VCaP (cell line): ENCODE results near the gene RBM26.

Experiments
- H3K27ac ChIP-seq: fragments of 450-650 bp; 2 replicates; pipeline ENCODE4 v1.5.1; 2017
- CTCF ChIP-seq: fragments of 450-650 bp; conservative IDR thresholded peaks from 2 replicates; pipeline ENCODE4 v1.5.1; 2017; ENCODE audit warnings: mild to moderate bottlenecking, moderate library complexity

RBM26 gene

GRCh38 chr13:79434556-79434955 is 28.5 kb upstream of the RBM26 start:
- no peak overlapping the region for H3K27ac ChIP-seq
- no peak for TF ChIP-seq CTCF

- TF ChIP-seq CTCF = no peak
- H3K27ac ChIP-seq = no peak overlapping the region
Measured at GRCh38 chr13:79432992-79433391, 26.9 kb upstream of the RBM26 start.

- no peak overlapping the region for H3K27ac ChIP-seq
- TF ChIP-seq CTCF = no peak
Measured at GRCh38 chr13:79432086-79432485, 26.0 kb upstream of the RBM26 start.

- no peak overlapping the region for H3K27ac ChIP-seq
- TF ChIP-seq CTCF = no peak
Measured at GRCh38 chr13:79429309-79429708, 23.3 kb upstream of the RBM26 start.

- TF ChIP-seq CTCF = no peak
- H3K27ac ChIP-seq = no peak overlapping the region
Measured at GRCh38 chr13:79427883-79428282, 21.8 kb upstream of the RBM26 start.

GRCh38 chr13:79427265-79427664 is 21.2 kb upstream of the RBM26 start:
- TF ChIP-seq CTCF = no peak
- no peak overlapping the region for H3K27ac ChIP-seq

- peak; percentile 75 for TF ChIP-seq CTCF
- no peak overlapping the region for H3K27ac ChIP-seq
Measured at GRCh38 chr13:79423801-79424642, 18.0 kb upstream of the RBM26 start.
